ENCODE data around the gene FIS1.

Gene FIS1

DNA sequence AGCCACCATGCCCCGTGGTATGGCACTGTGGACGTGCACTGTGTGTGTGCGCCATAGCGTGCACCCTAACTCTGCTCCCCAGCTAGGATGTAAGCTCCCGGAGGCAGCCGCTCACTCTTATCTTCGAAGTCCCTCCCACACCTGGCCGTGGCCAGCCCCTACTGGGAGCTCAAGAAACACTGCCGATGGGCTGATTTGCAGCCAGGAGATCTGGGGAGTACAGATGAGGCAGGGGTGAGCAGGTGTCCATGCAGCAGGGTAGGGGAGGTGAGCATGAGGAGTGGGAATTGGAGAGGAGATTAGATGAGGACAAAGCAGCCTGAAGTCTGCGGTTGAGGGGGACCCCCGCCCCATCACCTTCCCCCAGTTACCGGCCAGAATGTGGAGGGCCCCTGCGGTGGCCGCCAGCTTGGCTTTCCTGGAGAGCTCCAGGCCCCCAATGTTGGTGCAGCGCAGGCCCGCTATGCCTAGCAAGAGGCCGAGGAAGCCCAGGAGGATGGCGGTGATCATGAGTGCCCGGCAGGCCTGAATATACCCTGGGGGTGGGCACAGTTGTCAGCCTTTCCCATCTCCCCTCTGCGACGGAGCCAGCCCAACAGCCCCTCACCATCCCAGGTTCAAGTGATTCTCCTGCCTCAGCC lies 10.9 kb downstream of the FIS1 start:
- no peak for DNase-seq (ENCODE audit: low spot score)

DNA sequence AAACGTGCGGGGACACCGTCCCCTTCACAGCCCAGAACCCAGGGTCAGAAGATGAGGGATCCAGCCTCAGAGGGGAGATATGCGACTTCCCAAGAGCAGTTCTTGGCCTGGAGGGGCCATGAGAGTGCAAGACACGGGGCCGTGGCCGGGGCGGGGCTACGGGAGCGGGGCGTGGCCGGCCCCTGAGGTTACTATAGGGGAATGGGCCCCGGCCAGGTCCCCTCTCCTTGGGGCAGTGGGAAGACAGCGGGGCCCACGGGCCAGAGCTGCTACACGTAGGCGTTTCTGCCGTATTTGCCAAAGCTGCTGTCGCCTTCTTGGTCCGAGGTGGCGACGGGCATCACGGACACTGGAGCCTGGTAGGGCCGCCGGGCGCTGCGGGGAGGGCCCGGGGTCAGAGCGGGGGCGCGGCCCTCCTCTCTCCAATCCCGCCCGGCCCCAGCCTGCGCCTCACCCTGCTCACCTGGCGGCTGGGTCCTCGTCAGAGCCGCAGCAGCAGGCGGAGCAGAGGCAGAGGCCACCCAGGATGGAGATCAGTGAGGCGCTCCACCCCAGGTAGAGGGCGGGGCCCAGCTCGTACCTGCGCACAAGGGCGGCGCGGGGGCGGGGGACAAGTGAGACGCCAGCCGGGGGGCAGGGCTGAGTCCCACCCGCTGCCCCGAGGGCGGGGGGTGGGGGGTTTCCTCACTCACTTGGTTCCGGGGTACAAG lies 12.6 kb downstream of the FIS1 start:
- no peak for DNase-seq (ENCODE audit: low spot score)

DNA sequence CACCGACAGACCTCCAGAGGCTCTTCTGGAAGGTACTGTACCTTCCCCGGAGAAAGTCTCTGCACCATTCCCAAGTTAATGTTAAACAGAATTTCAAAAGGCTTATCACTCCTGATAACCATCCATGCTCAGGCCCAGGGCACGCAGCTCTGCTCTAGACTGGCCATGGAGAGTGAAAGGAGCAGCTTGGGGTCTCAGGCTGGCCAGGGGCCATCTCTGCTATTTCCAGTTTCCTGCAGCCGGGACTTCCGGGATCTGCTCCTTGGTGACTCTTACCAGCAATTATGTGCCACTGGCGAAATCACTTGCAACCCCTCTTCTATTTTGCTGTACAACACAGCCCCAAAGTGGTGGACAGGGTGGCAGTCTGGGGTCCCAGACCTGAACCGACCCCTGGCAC lies 13.2 kb downstream of the FIS1 start:
- DNase-seq (ENCODE audit: low spot score): no peak

DNA sequence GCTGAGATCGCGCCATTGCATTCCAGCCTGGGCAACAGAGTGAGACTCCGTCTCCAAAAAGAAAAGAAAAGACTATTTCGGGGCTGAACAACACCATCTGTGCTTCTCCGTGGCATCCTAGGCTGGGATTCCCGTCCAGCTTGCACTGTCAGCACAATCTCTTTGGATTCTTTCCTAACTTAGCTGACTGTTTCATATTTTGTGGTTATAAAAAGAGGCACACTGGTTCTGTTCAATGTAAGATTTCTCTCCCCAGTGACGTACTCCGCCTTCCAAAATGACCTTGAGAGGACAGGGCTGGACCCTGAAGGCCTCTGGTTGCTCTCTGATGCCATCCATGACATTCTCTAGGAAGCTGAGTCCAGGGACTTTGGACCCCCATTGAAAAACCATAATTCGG lies 18.2 kb downstream of the FIS1 start:
- DNase-seq (ENCODE audit: low spot score): no peak

DNA sequence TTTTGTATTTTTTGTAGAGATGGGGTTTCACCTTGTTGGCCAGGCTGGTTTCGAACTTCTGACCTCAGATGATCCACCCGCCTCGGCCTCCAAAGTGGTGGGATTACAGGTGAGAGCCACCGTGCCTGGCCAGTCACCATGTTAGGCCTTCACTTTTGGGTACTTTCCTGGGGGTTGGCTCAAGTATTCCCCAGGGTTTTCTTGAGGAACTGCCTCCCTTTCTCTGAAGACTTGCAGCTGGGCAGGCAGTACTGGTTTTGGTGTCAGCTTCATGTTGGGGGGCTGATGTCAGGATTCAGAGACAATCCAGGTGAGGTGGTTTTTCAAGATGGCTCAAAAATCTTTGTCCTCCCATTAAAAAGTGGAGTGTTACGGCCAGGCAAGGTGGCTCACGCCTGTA lies 19.2 kb downstream of the FIS1 start:
- no peak for DNase-seq (ENCODE audit: low spot score)

DNA sequence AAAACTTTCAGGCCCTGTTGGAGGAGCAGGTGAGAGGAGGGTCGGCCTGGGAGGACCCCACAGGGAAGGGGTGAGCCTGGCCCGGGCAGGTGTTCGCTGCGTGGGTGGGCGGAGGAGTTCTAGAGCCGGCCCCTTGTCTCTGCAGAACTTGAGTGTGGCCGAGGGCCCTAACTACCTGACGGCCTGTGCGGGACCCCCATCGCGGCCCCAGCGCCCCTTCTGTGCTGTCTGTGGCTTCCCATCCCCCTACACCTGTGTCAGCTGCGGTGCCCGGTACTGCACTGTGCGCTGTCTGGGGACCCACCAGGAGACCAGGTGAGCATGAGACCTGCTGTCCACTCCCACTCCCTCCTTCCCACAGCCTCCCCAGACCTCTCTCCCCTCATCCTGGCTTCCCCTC lies 21.4 kb downstream of the FIS1 start:
- DNase-seq (ENCODE audit: low spot score): no peak

DNA sequence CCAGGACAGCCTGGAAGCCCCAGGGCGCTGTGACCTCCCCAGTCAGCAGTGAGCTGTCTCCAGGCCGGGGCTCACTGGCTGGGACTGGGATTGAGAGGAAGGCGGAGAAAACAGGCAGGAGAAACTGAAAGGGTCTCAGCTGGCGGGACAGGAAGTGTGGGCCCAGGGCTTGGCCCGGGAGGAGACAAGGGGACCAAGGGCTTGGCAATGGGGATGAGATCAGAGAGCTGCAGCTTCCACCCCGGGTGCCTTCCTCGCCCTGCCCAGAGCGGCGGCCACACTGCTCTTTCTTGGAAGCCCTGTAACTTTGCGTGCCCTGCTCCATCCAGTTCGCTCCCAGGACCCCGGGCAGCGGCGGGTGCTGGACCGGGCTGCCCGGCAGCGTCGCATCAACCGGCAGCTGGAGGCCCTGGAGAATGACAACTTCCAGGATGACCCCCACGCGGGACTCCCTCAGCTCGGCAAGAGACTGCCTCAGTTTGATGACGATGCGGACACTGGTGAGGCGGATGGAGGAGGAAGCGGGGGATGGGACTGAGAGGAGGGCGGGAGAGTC lies 22.5 kb downstream of the FIS1 start:
- no peak for DNase-seq (ENCODE audit: low spot score)

DNA sequence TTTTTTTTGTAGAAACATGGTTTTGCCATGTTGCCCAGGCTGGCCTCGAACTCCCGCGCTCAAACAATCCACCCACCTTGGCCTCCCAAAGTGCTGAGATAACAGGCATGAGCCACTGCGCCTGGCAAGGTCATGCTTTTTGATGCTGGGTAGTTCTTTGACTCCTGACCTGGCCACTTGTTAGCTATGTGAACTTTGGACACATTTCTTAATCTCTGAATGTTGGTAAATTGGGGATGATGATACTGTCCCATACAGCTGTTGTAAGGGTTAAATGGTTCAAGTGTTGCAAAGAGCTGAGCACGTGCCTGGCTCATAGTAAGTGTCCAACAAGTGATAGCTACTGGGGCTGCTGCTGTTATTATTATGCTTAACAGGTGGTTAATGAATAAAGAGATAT lies 24.6 kb downstream of the FIS1 start:
- no peak for DNase-seq (ENCODE audit: low spot score)

DNA sequence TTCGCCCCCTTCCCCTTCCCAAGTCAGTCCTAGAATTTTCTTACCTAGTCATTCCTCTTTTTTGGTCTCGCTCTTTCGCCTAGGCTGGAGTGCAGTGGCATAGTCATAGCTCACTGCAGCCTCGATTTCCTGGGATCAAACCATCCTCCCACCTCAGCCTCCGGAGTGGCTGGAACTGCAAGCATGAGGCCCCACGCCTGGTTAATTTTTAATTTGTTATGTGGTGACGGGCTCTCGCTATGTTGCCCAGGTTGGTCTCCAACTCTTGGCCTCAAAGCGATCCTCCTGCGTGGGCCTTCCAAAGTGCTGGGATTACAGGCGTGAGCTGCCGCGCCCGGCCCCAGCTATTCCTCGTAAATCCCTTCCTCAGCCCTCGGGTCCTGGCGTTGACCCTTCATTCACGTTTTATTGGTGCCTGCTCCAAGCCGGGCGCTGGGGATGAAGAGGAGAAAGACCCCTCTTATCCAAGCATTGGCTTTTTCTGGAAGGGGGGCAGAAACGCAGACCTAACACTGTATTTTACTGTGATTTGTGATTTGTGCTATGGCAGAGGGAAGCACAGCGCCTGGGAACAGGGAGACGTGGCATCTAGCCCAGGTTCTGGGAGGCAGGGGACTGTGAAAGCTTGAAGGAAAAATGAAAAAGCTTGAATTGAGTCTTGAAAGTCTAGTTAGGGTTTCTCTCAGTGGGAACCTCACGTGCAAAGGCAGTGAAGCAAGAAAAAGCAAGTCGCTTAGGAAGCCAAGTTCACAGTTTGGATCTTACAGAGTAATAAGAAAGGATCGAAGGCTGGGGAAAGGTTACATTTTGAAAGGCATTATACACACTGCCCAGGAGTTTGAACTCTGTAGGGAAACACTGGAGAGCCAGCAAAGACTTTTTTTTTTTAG lies 26.4 kb downstream of the FIS1 start:
- no peak for DNase-seq (ENCODE audit: low spot score)

DNA sequence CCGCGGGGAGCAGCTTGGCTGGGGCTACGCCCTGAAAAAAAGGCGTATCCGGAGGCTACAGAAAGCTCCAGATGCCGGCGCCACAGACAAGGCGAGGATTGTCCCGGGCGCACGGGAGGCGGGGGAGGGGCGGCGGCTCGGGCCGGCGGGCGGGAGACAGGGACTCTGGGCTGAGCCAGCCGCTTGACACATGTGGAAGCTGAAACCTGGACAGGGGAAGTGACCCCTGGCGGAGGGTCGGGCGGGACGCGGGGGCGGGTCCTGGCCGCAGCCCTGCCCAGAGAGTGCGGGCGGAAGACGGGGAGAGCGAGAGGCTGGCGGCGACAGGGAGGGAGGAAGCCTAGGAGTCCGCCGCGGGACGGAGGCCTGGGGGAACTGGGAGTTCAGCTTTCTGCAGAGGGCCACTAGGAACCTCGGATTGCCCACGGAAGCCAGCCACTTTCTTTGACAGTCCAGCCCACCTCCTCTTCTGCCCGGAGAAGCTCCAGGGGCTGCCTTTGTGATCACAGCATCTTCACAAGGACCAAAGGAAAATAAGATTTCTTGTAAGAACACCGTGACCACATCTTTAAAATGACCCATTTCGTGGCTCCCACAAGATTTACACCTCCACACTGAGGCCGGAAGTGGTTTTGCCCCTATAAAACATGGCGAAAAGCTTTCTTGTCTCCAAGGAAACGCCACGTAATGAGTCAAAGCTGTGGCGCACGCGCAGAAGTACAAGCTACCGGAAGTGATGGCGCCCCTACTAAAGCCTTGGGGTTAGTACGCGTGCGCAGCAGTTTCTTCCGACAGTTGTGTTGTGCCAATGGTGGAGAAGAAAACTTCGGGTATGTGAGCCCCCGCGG lies 27.3 kb downstream of the FIS1 start, which contains the start of the genes PLOD3 and ZNHIT1:
Gene PLOD3, minus strand, starts transcription at position 194 of the 848 bp plus-strand sequence. CDS start 307 bp downstream, outside the sequence.
Gene ZNHIT1, plus strand, starts transcription at position 778 of the 848 bp plus-strand sequence. Its CDS starts 31 bp downstream, at position 809.
- peak; percentile 99 for DNase-seq (ENCODE audit: low spot score)

DNA sequence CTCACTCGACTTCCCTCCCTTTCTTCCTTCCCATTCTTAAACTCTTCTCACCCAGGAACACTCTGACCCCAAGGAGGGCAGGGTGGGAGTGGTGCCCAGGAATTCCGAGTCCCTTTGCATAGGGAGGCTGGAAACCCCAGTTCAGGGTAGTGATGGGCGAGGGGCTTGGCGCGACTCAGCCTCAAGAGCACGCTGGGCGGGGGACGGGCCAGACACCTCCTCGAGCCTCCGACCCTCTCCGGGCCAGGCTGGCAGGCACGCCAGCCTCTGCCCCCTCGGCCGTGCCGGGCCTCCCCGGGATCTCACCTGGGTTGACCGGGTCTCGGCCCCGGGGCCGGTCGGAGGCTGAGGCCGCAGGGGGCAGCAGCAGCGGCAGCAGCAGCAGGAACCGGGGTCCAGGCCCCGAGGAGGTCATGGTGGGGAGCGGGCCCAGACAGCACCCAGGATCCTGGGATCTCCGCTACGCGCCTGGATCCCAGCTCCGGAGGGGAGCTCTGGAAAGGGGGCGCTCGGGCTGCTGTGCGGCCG lies 28.0 kb downstream of the FIS1 start:
- DNase-seq (ENCODE audit: low spot score): no peak

DNA sequence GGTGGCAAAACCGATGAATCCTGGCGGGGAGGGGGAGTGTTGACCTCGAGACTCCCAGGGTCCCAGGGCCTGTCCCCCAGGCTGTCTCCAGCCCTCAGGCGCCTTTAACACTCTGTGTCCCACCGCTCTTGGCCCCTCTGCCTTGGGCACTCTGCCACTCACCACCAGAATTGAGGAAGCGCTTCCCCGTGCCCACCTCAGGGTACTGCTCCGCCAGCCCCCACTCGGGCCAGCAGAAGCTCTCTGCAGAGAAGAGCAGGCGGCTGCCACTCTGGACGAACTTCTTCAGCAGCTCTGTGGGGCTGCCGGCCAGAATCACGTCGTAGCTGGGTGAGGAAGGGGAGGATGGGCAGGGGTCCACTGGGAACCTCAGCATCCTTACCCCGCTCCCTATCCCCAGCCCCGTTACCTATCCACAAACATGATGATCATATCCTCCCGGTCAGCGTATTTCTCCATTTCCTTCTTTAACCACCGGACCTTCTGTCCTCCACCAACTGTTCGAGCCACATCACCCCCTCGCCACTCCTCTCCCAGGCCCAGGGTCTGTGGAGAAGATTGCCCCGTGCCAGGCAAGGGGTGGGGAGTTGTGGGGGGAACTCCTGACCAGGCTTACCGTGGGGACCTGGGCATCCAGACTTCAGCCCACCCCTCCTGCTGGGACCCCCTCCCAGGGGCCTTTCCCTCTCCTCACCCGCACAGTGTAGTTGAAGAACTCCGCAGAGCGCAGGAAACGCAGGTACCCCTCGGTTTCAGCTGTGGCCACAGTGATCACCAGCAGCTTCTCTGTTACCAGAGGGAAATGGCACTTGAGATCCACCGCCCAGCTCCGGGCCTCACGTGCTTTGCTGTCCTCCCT lies 28.7 kb downstream of the FIS1 start:
- no peak for DNase-seq (ENCODE audit: low spot score)

DNA sequence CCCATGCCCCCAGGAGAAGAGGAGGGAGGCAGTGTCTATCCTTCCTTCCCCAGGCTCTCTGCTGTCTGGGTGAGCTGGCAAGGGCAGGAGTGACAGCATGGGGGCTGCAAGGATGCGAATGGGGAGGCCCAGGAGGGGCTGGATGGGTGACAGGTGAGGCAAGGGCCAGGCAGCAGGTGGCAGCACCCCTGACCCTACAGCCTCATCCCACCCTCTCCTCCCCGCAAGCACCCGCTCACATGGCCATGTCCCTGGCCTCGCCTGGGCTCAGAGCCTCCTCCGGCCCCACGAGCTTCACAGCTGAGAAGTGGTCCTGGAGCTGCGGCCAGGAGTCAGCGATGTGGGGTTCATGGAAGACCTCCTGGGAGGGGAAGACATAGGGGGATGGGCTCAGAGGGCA lies 32.9 kb downstream of the FIS1 start:
- DNase-seq (ENCODE audit: low spot score): no peak

DNA sequence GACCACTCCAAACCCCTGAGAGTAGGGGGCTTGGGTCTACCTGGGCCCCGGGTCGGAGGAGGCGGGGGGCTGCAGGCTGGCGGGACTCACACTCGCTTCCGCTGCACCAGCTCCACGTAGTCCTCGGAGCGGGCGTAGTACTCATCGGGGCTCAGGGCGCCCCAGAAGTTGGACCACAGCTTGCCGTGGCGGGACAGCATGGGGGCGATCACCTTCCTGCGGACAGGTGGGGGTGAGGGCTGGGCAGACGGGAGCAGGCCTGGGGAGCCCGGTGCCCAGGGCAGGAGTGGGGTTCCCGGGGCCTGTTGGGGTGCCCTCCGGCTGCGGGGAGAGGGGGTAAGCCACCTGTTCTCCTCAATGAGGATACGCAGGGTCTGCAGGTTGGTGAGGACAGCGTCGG lies 33.4 kb downstream of the FIS1 start:
- no peak for DNase-seq (ENCODE audit: low spot score)

DNA sequence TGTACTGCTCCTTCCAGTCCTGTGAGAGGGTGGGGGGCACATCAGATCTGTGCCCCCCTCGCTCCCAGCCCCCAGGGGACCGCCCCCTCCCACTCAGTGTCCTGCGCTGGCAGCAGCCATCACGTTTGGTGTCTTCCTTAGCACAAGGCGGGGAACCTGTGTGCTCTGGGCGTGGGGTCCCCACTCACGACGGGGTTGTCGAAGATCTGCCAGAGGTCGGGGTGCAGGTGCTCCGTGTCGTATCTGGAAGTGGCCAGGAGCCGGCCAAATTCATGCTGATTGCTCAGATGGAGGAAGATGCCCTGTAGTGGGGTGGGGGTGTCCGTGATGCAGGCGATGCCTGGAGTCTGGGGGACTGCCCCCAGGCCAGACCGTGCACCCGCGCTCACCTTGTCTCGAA lies 34.7 kb downstream of the FIS1 start:
- DNase-seq (ENCODE audit: low spot score): no peak

DNA sequence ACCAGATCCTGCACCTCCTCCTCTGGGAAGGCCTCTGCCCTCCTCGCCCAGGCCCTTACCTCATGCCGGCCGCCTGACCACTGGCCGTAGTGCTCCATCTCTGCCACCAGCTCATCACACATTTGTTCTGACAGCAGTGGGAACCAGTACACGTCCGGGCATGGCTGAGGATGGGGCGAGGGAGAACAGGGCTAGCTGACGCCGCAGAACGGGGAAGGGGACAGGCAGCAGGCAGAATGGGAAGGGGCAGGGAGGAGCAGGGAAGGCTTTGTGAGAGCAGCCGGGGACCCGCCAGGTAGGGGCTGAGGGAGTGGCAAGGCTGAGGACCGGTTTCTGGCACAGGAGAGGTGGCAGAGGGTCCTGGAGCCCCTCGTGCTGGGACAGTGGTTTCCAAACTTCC lies 36.1 kb downstream of the FIS1 start:
- no peak for DNase-seq (ENCODE audit: low spot score)

DNA sequence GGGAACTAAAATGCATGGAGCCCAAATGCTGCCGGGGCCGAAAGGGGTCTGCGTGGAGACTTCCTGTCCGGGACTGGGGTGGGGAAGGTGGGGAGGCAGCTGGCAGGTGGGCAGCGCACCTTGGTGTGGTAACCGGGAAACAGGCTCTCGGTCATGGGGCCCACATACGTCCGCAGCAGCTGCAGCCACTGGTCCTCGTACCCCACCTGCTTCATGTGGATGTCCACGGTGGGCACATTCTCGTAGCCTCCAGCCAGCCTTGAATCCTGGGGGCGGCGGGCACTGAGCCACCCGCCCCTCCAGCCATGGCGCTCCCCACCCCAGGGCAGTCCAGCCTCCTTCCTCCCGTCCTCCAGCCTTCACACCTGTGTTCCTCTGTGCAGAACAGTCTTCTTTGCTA lies 37.4 kb downstream of the FIS1 start:
- DNase-seq (ENCODE audit: low spot score): no peak

DNA sequence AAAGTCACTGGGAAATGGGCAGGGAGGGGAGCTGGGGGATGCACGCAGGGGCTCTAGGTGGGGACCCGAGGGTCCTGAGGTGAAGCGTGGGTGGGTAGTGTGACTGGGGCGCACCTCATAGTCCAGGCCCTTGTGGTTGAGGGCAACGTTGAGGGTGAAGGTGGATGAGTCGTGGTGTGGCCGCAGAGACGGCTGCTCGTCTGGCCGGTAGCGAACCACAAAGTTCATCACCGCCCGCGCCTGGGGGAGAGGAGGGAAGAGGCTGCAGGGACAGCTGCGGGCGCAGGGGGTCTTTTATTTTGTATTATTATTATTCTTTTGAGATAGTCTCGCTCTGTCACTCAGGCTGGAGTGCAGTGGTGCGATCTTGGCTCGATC lies 38.2 kb downstream of the FIS1 start:
- no peak for DNase-seq (ENCODE audit: low spot score)

DNA sequence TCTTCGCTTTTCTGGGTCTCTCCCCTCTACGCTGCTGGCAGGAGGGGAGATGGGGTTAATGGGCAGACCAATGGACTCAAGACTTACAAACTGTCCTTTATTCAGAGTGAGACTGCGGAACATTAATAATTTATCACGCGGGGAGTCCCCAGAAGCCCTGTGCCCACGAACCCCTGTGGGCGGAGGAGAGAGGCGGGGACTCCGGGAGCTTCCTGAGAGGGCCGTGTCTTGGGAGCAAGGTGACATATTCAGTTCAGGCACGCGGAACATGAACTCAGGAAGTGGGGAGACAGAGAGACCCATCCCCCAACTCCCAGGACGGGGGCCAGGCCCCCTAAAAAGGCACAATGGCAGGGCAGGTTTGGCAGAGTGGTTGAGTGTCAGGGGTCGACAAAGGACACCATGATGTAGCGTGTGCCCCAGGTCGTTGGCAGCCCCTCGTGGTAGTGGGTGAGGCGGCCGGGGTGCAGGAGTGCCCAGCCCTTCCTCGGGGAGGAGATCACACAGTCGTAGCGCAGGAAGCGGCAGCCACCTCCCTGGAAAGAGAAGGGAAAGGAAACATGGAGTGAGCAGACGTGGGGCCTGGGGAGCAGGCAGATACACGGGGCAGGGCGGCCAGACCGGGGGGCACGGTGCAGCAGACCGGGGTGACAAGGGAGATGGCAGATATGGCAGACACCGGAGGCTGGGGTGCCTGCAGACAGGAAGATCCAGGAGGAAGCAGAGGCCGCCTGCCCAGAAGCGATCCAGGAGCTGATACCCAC lies 38.8 kb downstream of the FIS1 start:
- no peak for DNase-seq (ENCODE audit: low spot score)
